ENCODE measurements around the gene PGLYRP2. TPM values are rescaled to one million over a fixed set of nuclear protein-coding genes. Genes with fewer than 3 reads are reported as not detected.
A peak's percentile ranks its signal among the peaks of the same experiment; 100 is the strongest.

Gene PGLYRP2
- total RNA-seq, 2 donors from 2014 or later = 0.21 TPM; not detected in 1

- H3K27me3 Mint-ChIP-seq (ENCODE audit: low read depth) = no peaks in the 10 kb centered on the region
- peaks cover 25% of the 10 kb centered on the region for H3K4me1 Mint-ChIP-seq (ENCODE audit: low read depth)
- H3K4me3 Mint-ChIP-seq = no peak overlapping the region
- H3K9me3 Mint-ChIP-seq = no peaks in the 10 kb centered on the region
- peaks cover 16 to 23% of the 10 kb centered on the region in 2 donors for H3K36me3 Mint-ChIP-seq (ENCODE audit: insufficient read depth in 2 of 2)
- ATAC-seq (replicated peaks in 1 of 2) (no peak), DNase-seq (no peak)
- H3K27ac Mint-ChIP-seq = no peak overlapping the region
Measured at GRCh38 chr19:15427991-15428471, 51.3 kb downstream of the PGLYRP2 start.

GRCh38 chr19:15427350-15427700 is 52.0 kb downstream of the PGLYRP2 start:
- ATAC-seq (replicated peaks in 1 of 2) (no peak), DNase-seq (no peak)
- peaks cover 20 to 30% of the 10 kb centered on the region in 2 donors for H3K36me3 Mint-ChIP-seq (ENCODE audit: insufficient read depth in 2 of 2)
- H3K4me3 Mint-ChIP-seq = no peak overlapping the region
- H3K9me3 Mint-ChIP-seq = no peaks in the 10 kb centered on the region
- peaks cover 23% of the 10 kb centered on the region for H3K4me1 Mint-ChIP-seq (ENCODE audit: low read depth)
- H3K27me3 Mint-ChIP-seq (ENCODE audit: low read depth) = no peaks in the 10 kb centered on the region
- H3K27ac Mint-ChIP-seq = no peak overlapping the region

- no peaks in the 10 kb centered on the region for H3K9me3 Mint-ChIP-seq
- H3K4me1 Mint-ChIP-seq (ENCODE audit: low read depth) = peaks cover 20% of the 10 kb centered on the region
- ATAC-seq (replicated peaks in 1 of 2) (no peak), DNase-seq (no peak)
- no peak overlapping the region for H3K27ac Mint-ChIP-seq
- H3K4me3 Mint-ChIP-seq = no peak overlapping the region
- no peaks in the 10 kb centered on the region for H3K27me3 Mint-ChIP-seq (ENCODE audit: low read depth)
- peaks cover 22 to 30% of the 10 kb centered on the region in 2 donors for H3K36me3 Mint-ChIP-seq (ENCODE audit: insufficient read depth in 2 of 2)
Measured at GRCh38 chr19:15426485-15427349, 52.6 kb downstream of the PGLYRP2 start.

GRCh38 chr19:15425321-15425950 is 53.9 kb downstream of the PGLYRP2 start:
- H3K27me3 Mint-ChIP-seq (ENCODE audit: low read depth) = no peaks in the 10 kb centered on the region
- ATAC-seq (replicated peaks in 1 of 2) = no peak
- H3K4me3 Mint-ChIP-seq = no peak overlapping the region
- H3K36me3 Mint-ChIP-seq (ENCODE audit: insufficient read depth in 2 of 2) = peaks cover 19 to 29% of the 10 kb centered on the region in 2 donors
- peaks cover 7% of the 10 kb centered on the region for H3K4me1 Mint-ChIP-seq (ENCODE audit: low read depth)
- H3K9me3 Mint-ChIP-seq = no peaks in the 10 kb centered on the region
- H3K27ac Mint-ChIP-seq = no peak overlapping the region
- DNase-seq = no peak

- no peak overlapping the region for H3K27ac Mint-ChIP-seq
- H3K4me3 Mint-ChIP-seq = no peak overlapping the region
- no peak for ATAC-seq (replicated peaks in 1 of 2)
- no peak for DNase-seq
- peaks cover 9% of the 10 kb centered on the region for H3K4me1 Mint-ChIP-seq (ENCODE audit: low read depth)
- no peaks in the 10 kb centered on the region for H3K27me3 Mint-ChIP-seq (ENCODE audit: low read depth)
- peaks cover 19 to 28% of the 10 kb centered on the region in 2 donors for H3K36me3 Mint-ChIP-seq (ENCODE audit: insufficient read depth in 2 of 2)
- H3K9me3 Mint-ChIP-seq = no peaks in the 10 kb centered on the region
Measured at GRCh38 chr19:15424692-15425272, 54.5 kb downstream of the PGLYRP2 start.

- Mint-ChIP-seq H3K27me3 (ENCODE audit: low read depth) (no peaks in the 10 kb centered on the region), H3K4me1 (ENCODE audit: low read depth) (peaks cover 15% of the 10 kb centered on the region), H3K27ac (no peak overlapping the region), H3K36me3 (ENCODE audit: insufficient read depth in 2 of 2) (peaks cover 19 to 28% of the 10 kb centered on the region in 2 donors), H3K4me3 (no peak overlapping the region), H3K9me3 (no peaks in the 10 kb centered on the region)
- DNase-seq (no peak), ATAC-seq (replicated peaks in 1 of 2) (no peak)
Measured at GRCh38 chr19:15424121-15424520, 55.2 kb downstream of the PGLYRP2 start.

GRCh38 chr19:15423130-15423529 is 56.2 kb downstream of the PGLYRP2 start:
- no peak for DNase-seq
- no peaks in the 10 kb centered on the region for H3K27me3 Mint-ChIP-seq (ENCODE audit: low read depth)
- H3K27ac Mint-ChIP-seq = no peak overlapping the region
- H3K9me3 Mint-ChIP-seq = no peaks in the 10 kb centered on the region
- peaks cover 22 to 26% of the 10 kb centered on the region in 2 donors for H3K36me3 Mint-ChIP-seq (ENCODE audit: insufficient read depth in 2 of 2)
- no peak for ATAC-seq (replicated peaks in 1 of 2)
- peaks cover 16% of the 10 kb centered on the region for H3K4me1 Mint-ChIP-seq (ENCODE audit: low read depth)
- H3K4me3 Mint-ChIP-seq = no peak overlapping the region

GRCh38 chr19:15422296-15423075 is 56.8 kb downstream of the PGLYRP2 start:
- Mint-ChIP-seq H3K27ac (no peak overlapping the region), H3K9me3 (no peaks in the 10 kb centered on the region), H3K4me3 (no peak overlapping the region), H3K36me3 (ENCODE audit: insufficient read depth in 2 of 2) (peaks cover 23 to 26% of the 10 kb centered on the region in 2 donors), H3K4me1 (ENCODE audit: low read depth) (peaks cover 22% of the 10 kb centered on the region), H3K27me3 (ENCODE audit: low read depth) (no peaks in the 10 kb centered on the region)
- no peak for ATAC-seq (replicated peaks in 1 of 2)
- DNase-seq = no peak

GRCh38 chr19:15421721-15422260 is 57.5 kb downstream of the PGLYRP2 start:
- DNase-seq (no peak), ATAC-seq (replicated peaks in 1 of 2) (no peak)
- Mint-ChIP-seq H3K27me3 (ENCODE audit: low read depth) (no peaks in the 10 kb centered on the region), H3K4me1 (ENCODE audit: low read depth) (peaks cover 25% of the 10 kb centered on the region), H3K27ac (no peak overlapping the region), H3K9me3 (no peaks in the 10 kb centered on the region), H3K4me3 (no peak overlapping the region), H3K36me3 (ENCODE audit: insufficient read depth in 2 of 2) (peaks cover 23 to 28% of the 10 kb centered on the region in 2 donors)

- no peak overlapping the region for H3K27ac Mint-ChIP-seq
- H3K9me3 Mint-ChIP-seq = no peaks in the 10 kb centered on the region
- no peaks in the 10 kb centered on the region for H3K27me3 Mint-ChIP-seq (ENCODE audit: low read depth)
- H3K4me3 Mint-ChIP-seq = no peak overlapping the region
- DNase-seq = no peak
- peaks cover 18 to 24% of the 10 kb centered on the region in 2 donors for H3K36me3 Mint-ChIP-seq (ENCODE audit: insufficient read depth in 2 of 2)
- H3K4me1 Mint-ChIP-seq (ENCODE audit: low read depth) = peaks cover 31% of the 10 kb centered on the region
- no peak for ATAC-seq (replicated peaks in 1 of 2)
Measured at GRCh38 chr19:15421136-15421695, 58.1 kb downstream of the PGLYRP2 start.

- Mint-ChIP-seq H3K27me3 (ENCODE audit: low read depth) (no peaks in the 10 kb centered on the region), H3K27ac (peak overlapping the region; percentile 97), H3K36me3 (ENCODE audit: insufficient read depth in 2 of 2) (peaks cover 16 to 23% of the 10 kb centered on the region in 2 donors), H3K4me1 (ENCODE audit: low read depth) (peaks cover 40% of the 10 kb centered on the region), H3K4me3 (peak overlapping the region; percentile 91 to 98), H3K9me3 (no peaks in the 10 kb centered on the region)
- ATAC-seq (replicated peaks in 1 of 2) = no peak
- DNase-seq = no peak
Measured at GRCh38 chr19:15419413-15420025, 59.8 kb downstream of the PGLYRP2 start.

All from activated T-cell treated with anti-CD3 and anti-CD28 coated beads, Interleukin-2, amount 50 U/mL, for 72 hours (primary cell).